ENCODE data around the gene LBHD1.
A peak's percentile ranks its signal among the peaks of the same experiment; 100 is the strongest.
"Not testable (repeated sequence)": the region's sequence is repeated elsewhere in the genome, so short reads cannot be mapped to it uniquely, and the experiment has no call there.

Gene LBHD1

GRCh38 chr11:62671608-62672389 lies at the start of gene LBHD1, which contains the start of gene UQCC3:
Gene LBHD1 (minus strand): TSS chr11:62672267. CDS start chr11:62670031, 2,236 bp downstream.
Gene UQCC3 (plus strand): TSS chr11:62671673. CDS start chr11:62671746, 73 bp downstream.
- peak; percentile 49 to 52 for DNase-seq (ENCODE audit: low read depth in 1 of 2, low spot score in 1 of 2)

GRCh38 chr11:62719302-62719978 lies 47.4 kb upstream of the LBHD1 start:
- no peak for DNase-seq (ENCODE audit: low read depth in 1 of 2, low spot score in 1 of 2)

GRCh38 chr11:62716816-62717215 lies 44.7 kb upstream of the LBHD1 start:
- DNase-seq (ENCODE audit: low read depth in 1 of 2, low spot score in 1 of 2), result no peak

- no peak for DNase-seq (ENCODE audit: low read depth in 1 of 2, low spot score in 1 of 2)
Measured at GRCh38 chr11:62716206-62716605, 44.1 kb upstream of the LBHD1 start.

GRCh38 chr11:62715150-62716130 lies 43.4 kb upstream of the LBHD1 start:
- DNase-seq (ENCODE audit: low read depth in 1 of 2, low spot score in 1 of 2), result no peak

- no peak for DNase-seq (ENCODE audit: low read depth in 1 of 2, low spot score in 1 of 2)
Measured at GRCh38 chr11:62713343-62713742, 41.3 kb upstream of the LBHD1 start.

GRCh38 chr11:62712861-62713260 lies 40.8 kb upstream of the LBHD1 start:
- no peak for DNase-seq (ENCODE audit: low read depth in 1 of 2, low spot score in 1 of 2)

- no peak for DNase-seq (ENCODE audit: low read depth in 1 of 2, low spot score in 1 of 2)
Measured at GRCh38 chr11:62712276-62712812, 40.3 kb upstream of the LBHD1 start.

GRCh38 chr11:62710001-62710345 lies 37.9 kb upstream of the LBHD1 start:
- DNase-seq (ENCODE audit: low read depth in 1 of 2, low spot score in 1 of 2), result no peak

- peak; percentile 92 for DNase-seq (ENCODE audit: low read depth in 1 of 2, low spot score in 1 of 2)
Measured at GRCh38 chr11:62709247-62710000, 37.4 kb upstream of the LBHD1 start.

- DNase-seq (ENCODE audit: low read depth in 1 of 2, low spot score in 1 of 2), result peak in 1 of 2 donors; percentile 18
Measured at GRCh38 chr11:62708793-62709192, 36.7 kb upstream of the LBHD1 start.

GRCh38 chr11:62708392-62708791 lies 36.3 kb upstream of the LBHD1 start:
- DNase-seq (ENCODE audit: low read depth in 1 of 2, low spot score in 1 of 2), result no peak

- DNase-seq (ENCODE audit: low read depth in 1 of 2, low spot score in 1 of 2), result no peak
Measured at GRCh38 chr11:62707277-62707861, 35.3 kb upstream of the LBHD1 start, which contains the start of the genes BSCL2 and GNG3. Gene BSCL2 (minus strand): TSS chr11:62707424. CDS start chr11:62707195, 229 bp downstream. Gene GNG3 (plus strand): TSS chr11:62707676. CDS start chr11:62708296, 620 bp downstream.

GRCh38 chr11:62706850-62707247 lies 34.8 kb upstream of the LBHD1 start:
- DNase-seq (ENCODE audit: low read depth in 1 of 2, low spot score in 1 of 2), result no peak

- peak; percentile 86 to 92 for DNase-seq (ENCODE audit: low read depth in 1 of 2, low spot score in 1 of 2)
Measured at GRCh38 chr11:62705880-62706849, 34.1 kb upstream of the LBHD1 start.

- DNase-seq (ENCODE audit: low read depth in 1 of 2, low spot score in 1 of 2), result no peak
Measured at GRCh38 chr11:62705413-62705812, 33.3 kb upstream of the LBHD1 start.

GRCh38 chr11:62703921-62704320 lies 31.9 kb upstream of the LBHD1 start:
- DNase-seq (ENCODE audit: low read depth in 1 of 2, low spot score in 1 of 2), result not testable (repeated sequence)

GRCh38 chr11:62702246-62702645 lies 30.2 kb upstream of the LBHD1 start:
- DNase-seq (ENCODE audit: low read depth in 1 of 2, low spot score in 1 of 2), result no peak

Data from activated T-helper 1 cell treated with anti-CD3 and anti-CD28 coated beads, Interleukin-2, amount 50 U/mL, for 16 hours (primary cell).